ENCODE measurements around the gene SCRN2. TPM values are rescaled to one million over a fixed set of nuclear protein-coding genes. Genes with fewer than 3 reads are reported as not detected.

Gene SCRN2
- total RNA-seq, 1 experiment from 2014 or later: 16.2 TPM

- H3K36me3 Mint-ChIP-seq (ENCODE audit: insufficient read depth, unreplicated experiment): no peaks in the 10 kb centered on the region
- BruUV-seq (replicated peaks): no TSS peak
- H3K4me3 Mint-ChIP-seq (ENCODE audit: unreplicated experiment): no peak overlapping the region
- CTCF ChIA-PET: interaction anchor here (0.6 to 1.8 kb wide), 4 partner anchors 9 to 26 kb away, joined by 3 to 7 read pairs (median 4); no protein-coding TSS in a partner anchor
- TF ChIP-seq CTCF (IDR thresholded peaks at IDR 0.05; ENCODE audit: unreplicated experiment): no peak
- DNase-seq (ENCODE audit: unreplicated experiment): no peak
- H3K4me1 Mint-ChIP-seq (ENCODE audit: insufficient read depth, unreplicated experiment): no peaks in the 10 kb centered on the region
- H3K27ac Mint-ChIP-seq (ENCODE audit: low read depth, unreplicated experiment): no peak overlapping the region
- POLR2A ChIA-PET: interaction anchor here (1.0 to 1.1 kb wide), 3 partner anchors 14 to 20 kb away, joined by 3 read pairs; partner anchors contain the start of gene SP2
- peaks cover 47% of the 10 kb centered on the region for H3K27me3 Mint-ChIP-seq (ENCODE audit: insufficient read depth, unreplicated experiment)
- no peaks in the 10 kb centered on the region for H3K9me3 Mint-ChIP-seq (ENCODE audit: unreplicated experiment)
- intact Hi-C loops (cut with micrococcal nuclease): no loop called here
These were observed 34.2 kb upstream of the SCRN2 start for GRCh38 chr17:47875011-47875985.

GRCh38 chr17:47873200-47874090 is 32.4 kb upstream of the SCRN2 start:
- intact Hi-C loops (cut with micrococcal nuclease): no loop called here
- ChIA-PET POLR2A (no interaction called here), CTCF (interaction anchor here (0.8 to 1.8 kb wide), 5 partner anchors 16 to 32 kb away, joined by 3 to 7 read pairs (median 4); partner anchors contain the start of gene SCRN2)
- Mint-ChIP-seq H3K27ac (ENCODE audit: low read depth, unreplicated experiment) (no peak overlapping the region), H3K4me3 (ENCODE audit: unreplicated experiment) (no peak overlapping the region), H3K27me3 (ENCODE audit: insufficient read depth, unreplicated experiment) (peaks cover 44% of the 10 kb centered on the region), H3K36me3 (ENCODE audit: insufficient read depth, unreplicated experiment) (no peaks in the 10 kb centered on the region), H3K9me3 (ENCODE audit: unreplicated experiment) (no peaks in the 10 kb centered on the region), H3K4me1 (ENCODE audit: insufficient read depth, unreplicated experiment) (no peaks in the 10 kb centered on the region)
- no peak for DNase-seq (ENCODE audit: unreplicated experiment)
- TF ChIP-seq CTCF (IDR thresholded peaks at IDR 0.05; ENCODE audit: unreplicated experiment): no peak
- BruUV-seq (replicated peaks): no TSS peak

GRCh38 chr17:47872651-47873161 is 31.6 kb upstream of the SCRN2 start:
- no TSS peak for BruUV-seq (replicated peaks)
- no peak overlapping the region for H3K4me3 Mint-ChIP-seq (ENCODE audit: unreplicated experiment)
- H3K4me1 Mint-ChIP-seq (ENCODE audit: insufficient read depth, unreplicated experiment): no peaks in the 10 kb centered on the region
- H3K36me3 Mint-ChIP-seq (ENCODE audit: insufficient read depth, unreplicated experiment): no peaks in the 10 kb centered on the region
- DNase-seq (ENCODE audit: unreplicated experiment): no peak
- H3K9me3 Mint-ChIP-seq (ENCODE audit: unreplicated experiment): no peaks in the 10 kb centered on the region
- H3K27ac Mint-ChIP-seq (ENCODE audit: low read depth, unreplicated experiment): no peak overlapping the region
- TF ChIP-seq CTCF (IDR thresholded peaks at IDR 0.05; ENCODE audit: unreplicated experiment): no peak
- peaks cover 36% of the 10 kb centered on the region for H3K27me3 Mint-ChIP-seq (ENCODE audit: insufficient read depth, unreplicated experiment)
- CTCF ChIA-PET: interaction anchor here (0.8 to 1.8 kb wide), 3 partner anchors 17 to 30 kb away, joined by 3 to 7 read pairs (median 4); no protein-coding TSS in a partner anchor
- intact Hi-C loops (cut with micrococcal nuclease): no loop called here
- POLR2A ChIA-PET: no interaction called here

Measured in MCF 10A (cell line).